ENCODE measurements around the gene PBRM1.

The PBRM1 gene

GRCh38 chr3:52525680-52526561 is 159.8 kb downstream of the PBRM1 start:
- TF ChIP-seq ZBTB7A (IDR thresholded peaks at IDR 0.05; ENCODE audit: low read depth) (no peak), REST (IDR thresholded peaks at IDR 0.05; ENCODE audit: low read depth) (no peak), CEBPB (IDR thresholded peaks at IDR 0.05) (no peak), TAF1 (IDR thresholded peaks at IDR 0.05; ENCODE audit: low read depth) (no peak), YY1 (IDR thresholded peaks at IDR 0.05; ENCODE audit: low read depth) (no peak)

GRCh38 chr3:52524752-52525679 is 160.7 kb downstream of the PBRM1 start:
- no peak for TF ChIP-seq TEAD4 (IDR thresholded peaks at IDR 0.05)
- TF ChIP-seq USF1 (IDR thresholded peaks at IDR 0.05) = no peak
- no peak for TF ChIP-seq TAF1 (IDR thresholded peaks at IDR 0.05; ENCODE audit: low read depth)
- no peak for TF ChIP-seq EP300 (IDR thresholded peaks at IDR 0.05; ENCODE audit: borderline replicate concordance)
- TF ChIP-seq CEBPB (IDR thresholded peaks at IDR 0.05) = no peak
- TF ChIP-seq TCF12 (IDR thresholded peaks at IDR 0.05; ENCODE audit: low read depth) = no peak
- TF ChIP-seq FOXM1 (IDR thresholded peaks at IDR 0.05; ENCODE audit: borderline replicate concordance, low read depth) = no peak
- TF ChIP-seq YY1 (IDR thresholded peaks at IDR 0.05; ENCODE audit: low read depth) = no peak
- TF ChIP-seq MAX (IDR thresholded peaks at IDR 0.05) = no peak
- no peak for TF ChIP-seq REST (IDR thresholded peaks at IDR 0.05; ENCODE audit: low read depth)
- no peak for TF ChIP-seq EGR1 (IDR thresholded peaks at IDR 0.05)
- no peak for TF ChIP-seq CREB1 (IDR thresholded peaks at IDR 0.05; ENCODE audit: low read depth)
- no peak for TF ChIP-seq RAD21 (IDR thresholded peaks at IDR 0.05; ENCODE audit: low read depth)
- TF ChIP-seq NFIC (IDR thresholded peaks at IDR 0.05) = no peak
- no peak for TF ChIP-seq ZBTB7A (IDR thresholded peaks at IDR 0.05; ENCODE audit: low read depth)

- TF ChIP-seq EP300 (IDR thresholded peaks at IDR 0.05; ENCODE audit: borderline replicate concordance) = no peak
- TF ChIP-seq TAF1 (IDR thresholded peaks at IDR 0.05; ENCODE audit: low read depth) = no peak
- no peak for TF ChIP-seq RAD21 (IDR thresholded peaks at IDR 0.05; ENCODE audit: low read depth)
- TF ChIP-seq FOXM1 (IDR thresholded peaks at IDR 0.05; ENCODE audit: borderline replicate concordance, low read depth) = no peak
- TF ChIP-seq USF1 (IDR thresholded peaks at IDR 0.05) = no peak
- no peak for TF ChIP-seq CEBPB (IDR thresholded peaks at IDR 0.05)
- TF ChIP-seq REST (IDR thresholded peaks at IDR 0.05; ENCODE audit: low read depth) = no peak
- TF ChIP-seq EGR1 (IDR thresholded peaks at IDR 0.05) = no peak
- TF ChIP-seq TEAD4 (IDR thresholded peaks at IDR 0.05) = no peak
- TF ChIP-seq MAX (IDR thresholded peaks at IDR 0.05) = no peak
- TF ChIP-seq ZBTB7A (IDR thresholded peaks at IDR 0.05; ENCODE audit: low read depth) = no peak
- no peak for TF ChIP-seq NFIC (IDR thresholded peaks at IDR 0.05)
- TF ChIP-seq YY1 (IDR thresholded peaks at IDR 0.05; ENCODE audit: low read depth) = no peak
- no peak for TF ChIP-seq CREB1 (IDR thresholded peaks at IDR 0.05; ENCODE audit: low read depth)
- TF ChIP-seq TCF12 (IDR thresholded peaks at IDR 0.05; ENCODE audit: low read depth) = no peak
These were observed 161.4 kb downstream of the PBRM1 start for GRCh38 chr3:52524258-52524751.
